ENCODE data around the gene ARFGEF3.

DNA sequence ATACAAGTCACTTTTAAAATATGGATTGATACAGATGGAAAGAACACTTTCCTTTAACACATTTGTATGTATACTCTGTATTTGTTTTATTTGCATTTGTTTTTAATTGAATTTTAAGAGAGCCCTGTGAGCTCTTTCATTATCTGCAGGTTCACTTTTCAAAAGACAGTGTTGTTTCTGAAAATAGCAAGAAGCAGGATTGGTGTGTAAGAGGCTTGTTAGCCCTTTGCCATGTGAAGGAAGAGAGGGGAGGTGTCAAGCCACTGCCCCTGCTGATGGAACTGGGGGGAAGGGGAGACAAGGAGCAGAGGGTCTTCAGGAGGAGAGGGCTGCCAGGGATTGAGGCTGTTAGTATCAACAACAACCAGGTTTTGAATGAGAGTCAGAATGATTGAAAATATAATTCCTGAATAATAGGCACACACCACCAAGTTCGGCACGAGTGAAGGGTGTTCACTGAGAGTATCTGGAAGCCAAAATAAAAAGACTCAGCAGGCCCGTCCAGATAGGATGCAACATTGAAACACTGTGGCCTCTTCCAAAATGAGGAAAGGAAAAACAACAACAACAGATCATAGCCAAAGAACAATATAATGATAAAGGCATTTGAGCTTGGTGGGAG is 69.1 kb downstream of the ARFGEF3 start:
- TF ChIP-seq POLR2AphosphoS5 (IDR thresholded peaks at IDR 0.05; ENCODE audit: borderline replicate concordance, low read depth, low read length): no peak
- no peak for TF ChIP-seq EZH2 (IDR thresholded peaks at IDR 0.05)
- no peak for TF ChIP-seq FOXP2 (optimal IDR thresholded peaks at IDR 0.05; ENCODE audit: control extremely low read depth, extremely low read length, insufficient read depth)
